ENCODE results near the gene LAMB4.

Gene LAMB4

GRCh38 chr7:107975394-107976013 lies 154.7 kb downstream of the LAMB4 start:
- Histone ChIP-seq H3K36me3 (replicated peaks; ENCODE audit: insufficient read depth, low read length) (no peaks in the 10 kb centered on the region), H3K9me3 (replicated peaks; ENCODE audit: insufficient read depth, low read length) (no peaks in the 10 kb centered on the region), H2AFZ (ENCODE audit: low read length) (no peak overlapping the region), H3K4me2 (ENCODE audit: low read depth, low read length) (no peak overlapping the region), H3K4me1 (ENCODE audit: low read length) (no peaks in the 10 kb centered on the region), H3F3A (ENCODE audit: insufficient read depth, low read length) (no peaks in the 10 kb centered on the region), H4K20me1 (ENCODE audit: insufficient read depth, low read length) (no peaks in the 10 kb centered on the region), H3K27me3 (replicated peaks; ENCODE audit: insufficient read depth, low read length) (no peaks in the 10 kb centered on the region), H3K27ac (ENCODE audit: low read length) (no peak overlapping the region), H3K4me3 (ENCODE audit: low read length) (no peak overlapping the region), H3K79me2 (ENCODE audit: low read length) (no peaks in the 10 kb centered on the region), H3K9me2 (replicated peaks; ENCODE audit: insufficient read depth, low read length) (no peaks in the 10 kb centered on the region), H3K9ac (ENCODE audit: low read length) (no peak overlapping the region)
- no peak for DNase-seq
- TF ChIP-seq CTCF (IDR thresholded peaks at IDR 0.05; ENCODE audit: low read length) = no peak
- TF ChIP-seq EZH2 (optimal IDR thresholded peaks at IDR 0.05; ENCODE audit: low read depth, low read length) = no peak
- no peak for TF ChIP-seq EZH2phosphoT487 (IDR thresholded peaks at IDR 0.05; ENCODE audit: low read length)

- H3K4me3 ChIP-seq (ENCODE audit: low read length) = no peak overlapping the region
- H3K79me2 ChIP-seq (ENCODE audit: low read length) = no peaks in the 10 kb centered on the region
- no peaks in the 10 kb centered on the region for H3K9me3 ChIP-seq (replicated peaks; ENCODE audit: insufficient read depth, low read length)
- no peaks in the 10 kb centered on the region for H4K20me1 ChIP-seq (ENCODE audit: insufficient read depth, low read length)
- no peak overlapping the region for H3K4me2 ChIP-seq (ENCODE audit: low read depth, low read length)
- H3K9me2 ChIP-seq (replicated peaks; ENCODE audit: insufficient read depth, low read length) = no peaks in the 10 kb centered on the region
- H3K4me1 ChIP-seq (ENCODE audit: low read length) = no peaks in the 10 kb centered on the region
- no peak overlapping the region for H2AFZ ChIP-seq (ENCODE audit: low read length)
- no peaks in the 10 kb centered on the region for H3K27me3 ChIP-seq (replicated peaks; ENCODE audit: insufficient read depth, low read length)
- no peaks in the 10 kb centered on the region for H3K36me3 ChIP-seq (replicated peaks; ENCODE audit: insufficient read depth, low read length)
- no peak for TF ChIP-seq EZH2 (optimal IDR thresholded peaks at IDR 0.05; ENCODE audit: low read depth, low read length)
- no peaks in the 10 kb centered on the region for H3F3A ChIP-seq (ENCODE audit: insufficient read depth, low read length)
- H3K9ac ChIP-seq (ENCODE audit: low read length) = no peak overlapping the region
- H3K27ac ChIP-seq (ENCODE audit: low read length) = no peak overlapping the region
- DNase-seq = no peak
These were observed 156.3 kb downstream of the LAMB4 start for GRCh38 chr7:107973861-107974260.
